ENCODE data around the gene VEGFB. TPM values are rescaled to one million over a fixed set of nuclear protein-coding genes. Genes with fewer than 3 reads are reported as not detected.

Gene VEGFB
- total and polyA plus RNA-seq, 2 of the 4 experiments (the other 2 are of a cell fraction), result 3.0 to 25.1 TPM

DNA sequence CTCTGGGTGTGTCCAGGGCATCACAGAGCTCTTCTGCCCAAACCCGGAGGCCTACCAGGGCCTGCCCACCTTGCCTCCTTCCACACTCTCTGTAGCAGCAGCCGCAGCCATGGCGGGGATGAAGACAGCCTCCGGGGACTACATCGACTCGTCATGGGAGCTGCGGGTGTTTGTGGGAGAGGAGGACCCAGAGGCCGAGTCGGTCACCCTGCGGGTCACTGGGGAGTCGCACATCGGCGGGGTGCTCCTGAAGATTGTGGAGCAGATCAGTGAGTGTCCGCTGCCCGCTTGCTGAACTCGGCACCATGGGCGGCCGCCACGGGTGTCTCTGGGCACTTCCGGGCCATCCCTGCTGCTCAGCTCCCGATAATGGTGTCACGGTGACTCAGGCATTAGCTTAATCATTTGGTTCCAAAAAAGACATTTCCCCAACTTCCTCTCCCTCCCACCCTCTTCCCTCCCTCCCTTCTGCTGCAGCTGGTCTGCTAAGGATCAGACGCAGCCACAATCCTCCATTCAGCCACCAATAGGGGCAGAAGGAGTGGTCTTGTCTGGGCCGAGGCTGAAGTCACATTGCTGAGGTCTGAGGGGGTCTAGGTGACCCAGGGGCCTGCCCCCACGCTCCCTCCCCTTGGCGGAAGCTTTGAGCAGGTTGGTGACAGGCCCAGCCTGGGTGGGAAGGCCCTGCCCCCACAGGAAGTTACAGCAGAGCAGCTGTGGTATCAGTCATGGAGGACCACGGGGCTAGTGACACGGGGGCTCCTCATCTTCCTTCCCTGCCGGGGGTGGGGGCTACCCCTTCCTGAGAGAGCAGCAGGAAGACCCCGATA, 26.9 kb upstream of the VEGFB start:
- ChIA-PET CTCF (interaction anchor here (0.7 to 2.0 kb wide), 2 partner anchors 10 to 94 kb away, joined by 3 to 7 read pairs; no protein-coding TSS in a partner anchor), POLR2A (ENCODE audit: unreplicated experiment) (no interaction called here)
- H2AK9ac ChIP-seq (replicated peaks; ENCODE audit: low read depth, low read length, poor library complexity), result peak overlapping the region; percentile 95
- H3K4ac ChIP-seq (ENCODE audit: low read depth, low read length), result peak overlapping the region; percentile 89
- H3K9me1 ChIP-seq (ENCODE audit: insufficient read depth, low read length), result no peaks in the 10 kb centered on the region; the same call in 1 of the 2 replicates
- peak overlapping the region; percentile 94 for H4K91ac ChIP-seq (ENCODE audit: insufficient read depth, low read depth, low read length)
- dilution Hi-C loops (cut with HindIII; ENCODE audit: low sequenced_read_pairs, unreplicated experiment), result no loop called here
- peaks cover 36% of the 10 kb centered on the region for H3K36me3 ChIP-seq (ENCODE audit: control insufficient read depth, insufficient read depth, low read length)
- H3K9ac ChIP-seq (ENCODE audit: low read depth, low read length), result no peak overlapping the region; the same call in 1 of the 2 replicates
- no TSS peak for BruUV-seq (replicated peaks)
- H3K27me3 ChIP-seq (ENCODE audit: control insufficient read depth, insufficient read depth, low read length), result no peaks in the 10 kb centered on the region
- H3K4me3 ChIP-seq (ENCODE audit: insufficient read depth, low read depth, low read length), result no peak overlapping the region
- DNase-seq, result peak; percentile 78
- H3K4me2 ChIP-seq (ENCODE audit: low read depth, low read length), result peak overlapping the region; percentile 14
- peak overlapping the region; percentile 61 for H3K14ac ChIP-seq (replicated peaks; ENCODE audit: low read depth, low read length)
- H4K8ac ChIP-seq (ENCODE audit: low read depth in 2 of 2, low read length in 2 of 2), result peak overlapping the region; percentile 88 to 95
- peaks cover 8% of the 10 kb centered on the region; the same call in 1 of the 2 replicates for H4K20me1 ChIP-seq (ENCODE audit: insufficient read depth, low read length)
- H2BK15ac ChIP-seq (ENCODE audit: low read depth, low read length), result peak overlapping the region; percentile 15; the same call in 1 of the 3 replicates
- intact Hi-C loops (cut with micrococcal nuclease), result loop anchor here (10.0 kb wide), 1 partner anchor 447 kb away; no protein-coding TSS in a partner anchor
- H2AFZ ChIP-seq (replicated peaks; ENCODE audit: low read length, poor library complexity), result peak overlapping the region; percentile 94
- peaks cover 0 to 28% of the 10 kb centered on the region in 2 experiments; a peak in 3 of 4 replicates for H3K79me1 ChIP-seq (ENCODE audit: low read depth in 1 of 2, low read length in 2 of 2)
- H3K4me1 ChIP-seq (ENCODE audit: control insufficient read depth, insufficient read depth, low read length), result peaks cover 10% of the 10 kb centered on the region
- H2BK120ac ChIP-seq (ENCODE audit: low read depth, low read length), result peak overlapping the region; percentile 72
- ATAC-seq (ENCODE audit: low read depth), result peak; percentile 60
- H3K27ac ChIP-seq (ENCODE audit: insufficient read depth, low read length), result peak overlapping the region; percentile 62
- H2BK5ac ChIP-seq (ENCODE audit: low read depth, low read length, poor library complexity, severe bottlenecking), result peak overlapping the region; percentile 91
- H3K18ac ChIP-seq (ENCODE audit: low read depth, low read length), result peak overlapping the region; percentile 50
- H4K5ac ChIP-seq (ENCODE audit: low read depth, low read length), result peak overlapping the region; percentile 92
- H2BK20ac ChIP-seq (ENCODE audit: low read depth, low read length), result peak overlapping the region; percentile 8; the same call in 1 of the 2 replicates
- no peaks in the 10 kb centered on the region for H3K9me3 ChIP-seq (ENCODE audit: control insufficient read depth, insufficient read depth, low read length)
- WGBS, 2 experiments (ENCODE audit: extremely low coverage in 2 of 2, insufficient read length in 1 of 2), result 53% methylated on average over 3 of the region's 30 CpGs; no CpG with 5 or more reads in 1 of the 2 experiments
- peak overlapping the region; percentile 5; the same call in 1 of the 2 replicates for H3K56ac ChIP-seq (ENCODE audit: extremely low read depth, insufficient read depth, low read length)
- peak overlapping the region; percentile 46; the same call in 1 of the 2 replicates for H3K23ac ChIP-seq (ENCODE audit: low read depth, low read length)
- in situ Hi-C loops (cut with MboI; ENCODE audit: low sequenced_read_pairs), result no loop called here
- H2AK5ac ChIP-seq (ENCODE audit: low read depth, low read length), result peak overlapping the region; percentile 76
- TF ChIP-seq MAFK (IDR thresholded peaks at IDR 0.05; ENCODE audit: low read depth, low read length), result no peak
- no peak for TF ChIP-seq RAD21 (IDR thresholded peaks at IDR 0.05; ENCODE audit: low read length)
- TF ChIP-seq MAZ (IDR thresholded peaks at IDR 0.05; ENCODE audit: borderline replicate concordance, low read depth, low read length), result peak; percentile 34; the same call in 1 of the 2 replicates
- TF ChIP-seq CEBPB (IDR thresholded peaks at IDR 0.05; ENCODE audit: low read depth, low read length), result no peak
- TF ChIP-seq MXI1 (IDR thresholded peaks at IDR 0.05; ENCODE audit: borderline replicate concordance, low read depth, low read length), result no peak
- TF ChIP-seq NFE2L2 (IDR thresholded peaks at IDR 0.05; ENCODE audit: low read depth, low read length), result peak; percentile 63
- TF ChIP-seq ELK1 (IDR thresholded peaks at IDR 0.05; ENCODE audit: borderline replicate concordance, low read depth, low read length), result no peak
- no peak for TF ChIP-seq BHLHE40 (IDR thresholded peaks at IDR 0.05; ENCODE audit: low read depth, low read length)
- TF ChIP-seq SMC3 (IDR thresholded peaks at IDR 0.05; ENCODE audit: low read depth, low read length), result no peak
- no peak for TF ChIP-seq FOS (IDR thresholded peaks at IDR 0.05; ENCODE audit: low read depth, low read length)
- TF ChIP-seq RFX5 (IDR thresholded peaks at IDR 0.05; ENCODE audit: low read depth, low read length), result no peak
- TF ChIP-seq RCOR1 (IDR thresholded peaks at IDR 0.05; ENCODE audit: insufficient replicate concordance, low read length), result no peak
- no peak for TF ChIP-seq CTCF (conservative IDR thresholded peaks at IDR 0.05; ENCODE audit: low read depth, low read length)
